ENCODE data around the gene PTH. TPM values are rescaled to one million over a fixed set of nuclear protein-coding genes. Genes with fewer than 3 reads are reported as not detected.

PTH gene
- total RNA-seq, 1 experiment from 2014 or later = not detected

GRCh38 chr11:13503393-13503792, 7.6 kb upstream of the PTH start:
- Histone ChIP-seq H4K20me1 (ENCODE audit: insufficient read depth) (no peaks in the 10 kb centered on the region), H2AFZ (ENCODE audit: low read depth, low read length, poor library complexity, severe bottlenecking) (no peak overlapping the region), H3K9me2 (ENCODE audit: insufficient read depth) (no peaks in the 10 kb centered on the region), H3K4me2 (ENCODE audit: low read length) (no peak overlapping the region), H3K36me3 (ENCODE audit: control insufficient read depth in 1 of 2, insufficient read depth in 2 of 2, low read length in 2 of 2) (no peaks in the 10 kb centered on the region), H3K9ac (ENCODE audit: low read length) (no peak overlapping the region), H3K27ac (ENCODE audit: low read depth, low read length) (no peak overlapping the region), H3K4me1 (ENCODE audit: control insufficient read depth in 1 of 2, insufficient read depth in 2 of 2, low read length in 2 of 2) (no peaks in the 10 kb centered on the region), H3K9me3 (ENCODE audit: control insufficient read depth in 1 of 2, insufficient read depth in 1 of 2, low read depth in 1 of 2, low read length in 2 of 2) (no peaks in the 10 kb centered on the region), H3K79me2 (ENCODE audit: insufficient read depth, low read length) (no peaks in the 10 kb centered on the region), H3K4me3 (replicated peaks in 1 of 2; ENCODE audit: low read depth in 1 of 2, low read length in 2 of 2) (no peak overlapping the region), H3K27me3 (ENCODE audit: insufficient read depth, low read length) (no peaks in the 10 kb centered on the region)
- ChIA-PET POLR2A (no interaction called here), CTCF (interaction anchor here (0.7 kb wide), 1 partner anchor 16 kb away, joined by 3 read pairs; no protein-coding TSS in a partner anchor), RAD21 (ENCODE audit: low non-redundant PET in 1 of 2, low total read pairs in 2 of 2, uncharacterized antibody in 2 of 2, unreplicated experiment in 2 of 2) (no interaction called here)
- DNase-seq (ENCODE audit: low read depth, low spot score) = no peak
- BruUV-seq (replicated peaks) = no TSS peak
- intact Hi-C loops (cut with micrococcal nuclease) = no loop called here
- ATAC-seq = no peak
- TF ChIP-seq EZH2 (IDR thresholded peaks at IDR 0.05) (no peak), FOSL1 (IDR thresholded peaks at IDR 0.05; ENCODE audit: low read depth) (no peak), POLR2A (IDR thresholded peaks at IDR 0.05; ENCODE audit: borderline replicate concordance, extremely low read depth, insufficient read depth, insufficient read length) (no peak), TCF7L2 (IDR thresholded peaks at IDR 0.05; ENCODE audit: borderline replicate concordance, extremely low read depth, insufficient read depth, insufficient read length) (no peak), EGR1 (IDR thresholded peaks at IDR 0.05; ENCODE audit: low read depth) (no peak), SIN3A (IDR thresholded peaks at IDR 0.05; ENCODE audit: low read depth) (no peak), CBX3 (IDR thresholded peaks at IDR 0.05; ENCODE audit: low read depth) (no peak)

- Histone ChIP-seq H2AFZ (ENCODE audit: low read depth, low read length, poor library complexity, severe bottlenecking) (no peak overlapping the region), H3K9me3 (ENCODE audit: control insufficient read depth in 1 of 2, insufficient read depth in 1 of 2, low read depth in 1 of 2, low read length in 2 of 2) (no peaks in the 10 kb centered on the region), H3K4me1 (ENCODE audit: control insufficient read depth in 1 of 2, insufficient read depth in 2 of 2, low read length in 2 of 2) (no peaks in the 10 kb centered on the region), H3K4me3 (replicated peaks in 1 of 2; ENCODE audit: low read depth in 1 of 2, low read length in 2 of 2) (no peak overlapping the region), H3K9ac (ENCODE audit: low read length) (no peak overlapping the region), H3K27ac (ENCODE audit: low read depth, low read length) (no peak overlapping the region), H3K27me3 (ENCODE audit: insufficient read depth, low read length) (no peaks in the 10 kb centered on the region), H4K20me1 (ENCODE audit: insufficient read depth) (no peaks in the 10 kb centered on the region), H3K79me2 (ENCODE audit: insufficient read depth, low read length) (no peaks in the 10 kb centered on the region), H3K36me3 (ENCODE audit: control insufficient read depth in 1 of 2, insufficient read depth in 2 of 2, low read length in 2 of 2) (no peaks in the 10 kb centered on the region), H3K9me2 (ENCODE audit: insufficient read depth) (no peaks in the 10 kb centered on the region), H3K4me2 (ENCODE audit: low read length) (no peak overlapping the region)
- DNase-seq (ENCODE audit: low read depth, low spot score) (no peak), ATAC-seq (no peak)
- TF ChIP-seq SP1 (IDR thresholded peaks at IDR 0.05; ENCODE audit: low read depth) = no peak
- intact Hi-C loops (cut with micrococcal nuclease) = no loop called here
- POLR2A ChIA-PET = no interaction called here
- RAD21 ChIA-PET (ENCODE audit: low non-redundant PET in 1 of 2, low total read pairs in 2 of 2, uncharacterized antibody in 2 of 2, unreplicated experiment in 2 of 2) = no interaction called here
- CTCF ChIA-PET = no interaction called here
- BruUV-seq (replicated peaks) = no TSS peak
These were observed 6.7 kb upstream of the PTH start for GRCh38 chr11:13502492-13502891.

All from HCT116 (cell line).